GM23248 (cell line): Measurements from ENCODE around the gene NMRK1. TPM values are rescaled to one million over a fixed set of nuclear protein-coding genes. Genes with fewer than 3 reads are reported as not detected.

Experiments
- DNase-seq: peaks from one replicate; pipeline ENCODE4 v3.0.0-alpha.2; 2015
- H2AFZ ChIP-seq: fragments of 200-600 bp; sonication (generic); 2 replicates; pipeline ENCODE4 v1.6.1; 2016; ENCODE audit warnings: antibody characterized with exemption
- H3F3A ChIP-seq: fragments of 200-600 bp; sonication (generic); 2 replicates; pipeline ENCODE4 v1.6.1; 2016; ENCODE audit warnings: mild to moderate bottlenecking, antibody characterized with exemption, mixed run types; ENCODE audit not compliant: insufficient read depth
- H3K27ac ChIP-seq: fragments of 200-600 bp; sonication (generic); 2 replicates; pipeline ENCODE4 v1.5.1; 2016; ENCODE audit warnings: mild to moderate bottlenecking
- H3K27me3 ChIP-seq: fragments of 200-600 bp; sonication (generic); replicated peaks from 2 replicates; pipeline ENCODE4 v1.6.1; 2016; ENCODE audit warnings: mild to moderate bottlenecking; ENCODE audit not compliant: insufficient read depth
- H3K36me3 ChIP-seq: fragments of 200-600 bp; sonication (generic); 2 replicates; pipeline ENCODE4 v1.6.1; 2016; ENCODE audit warnings: low read depth, mild to moderate bottlenecking
- H3K4me1 ChIP-seq: fragments of 200-600 bp; sonication (generic); 2 replicates; pipeline ENCODE4 v1.6.1; 2016; ENCODE audit warnings: mild to moderate bottlenecking; ENCODE audit not compliant: insufficient read depth
- H3K4me2 ChIP-seq: fragments of 200-600 bp; sonication (generic); one replicate; pipeline ENCODE4 v1.6.1; 2016; ENCODE audit warnings: mild to moderate bottlenecking; ENCODE audit not compliant: unreplicated experiment
- H3K4me3 ChIP-seq: fragments of 200-600 bp; sonication (generic); 2 replicates; pipeline ENCODE4 v1.5.1; 2016; ENCODE audit warnings: mild to moderate bottlenecking
- H3K79me2 ChIP-seq: fragments of 200-600 bp; sonication (generic); 2 replicates; pipeline ENCODE4 v1.6.1; 2016; ENCODE audit warnings: mild to moderate bottlenecking; ENCODE audit not compliant: insufficient read depth
- H3K9ac ChIP-seq: fragments of 200-600 bp; sonication (generic); 2 replicates; pipeline ENCODE4 v1.6.1; 2016; ENCODE audit warnings: mild to moderate bottlenecking
- H3K9me2 ChIP-seq: fragments of 200-600 bp; sonication (generic); 2 replicates; pipeline ENCODE4 v1.6.1; 2016; ENCODE audit warnings: mixed run types, mild to moderate bottlenecking, moderate library complexity; ENCODE audit not compliant: insufficient read depth
- H3K9me3 ChIP-seq: fragments of 200-600 bp; sonication (generic); one replicate; pipeline ENCODE4 v1.6.1; 2017; ENCODE audit warnings: low read depth
- H4K20me1 ChIP-seq: fragments of 200-600 bp; sonication (generic); 2 replicates; pipeline ENCODE4 v1.6.0; 2016; ENCODE audit not compliant: insufficient read depth
- EZH2 ChIP-seq: fragments of 200-600 bp; sonication (generic); IDR thresholded peaks from 2 replicates; pipeline ENCODE4 v1.6.1; 2018; ENCODE audit warnings: antibody characterized with exemption, mild to moderate bottlenecking; ENCODE audit not compliant: insufficient read depth, poor library complexity, severe bottlenecking
- EZH2phosphoT487 ChIP-seq: fragments of 200-600 bp; sonication (generic); IDR thresholded peaks from 2 replicates; pipeline ENCODE4 v1.6.1; 2018; ENCODE audit warnings: antibody characterized with exemption, moderate library complexity, mild to moderate bottlenecking, low read depth; ENCODE audit not compliant: insufficient read depth
- WGBS, 2 experiments: methylation state at CpG; one replicate each; pipeline ENCODE4 v1.1.6; 2015 to 2017; ENCODE audit warnings: low lambda C conversion rate in 2 of 2, low coverage in 1 of 2; ENCODE audit errors: missing lambda C conversion rate in 2 of 2; 5-methylcytosine and 5-hydroxymethylcytosine counted together
- in situ Hi-C: fragments of 300-500 bp; cut with MboI; formaldehyde crosslinking; loops from 2 replicates; pipeline ENCODE4 v1.15.0; 2020
- polyA plus RNA-seq: library from polyadenylated mRNA; unstranded; fragments of >200 nt; fragmentation: Nextera tagmentation; extraction: Ambion mirVana; gene quantifications from 2 replicates; pipeline ENCODE4 v1.2.1, GENCODE V29; 2016
- total RNA-seq: library from RNA; depleted of rRNA; stranded (reverse); fragments of >200 nt; shearing (Covaris generic); gene quantifications from 2 replicates; pipeline ENCODE4 v1.2.3, GENCODE V29; 2014

The NMRK1 gene
- total and polyA plus RNA-seq, 2 experiments from 2014 or later, result 16.6 to 29.2 TPM

GRCh38 chr9:75131700-75132099, 43.7 kb upstream of the NMRK1 start:
- no peak overlapping the region for H3K4me2 ChIP-seq
- no peak overlapping the region for H3K4me3 ChIP-seq
- in situ Hi-C loops, result no loop called here
- H3K4me1 ChIP-seq, result no peaks in the 10 kb centered on the region
- DNase-seq, result no peak
- no peak overlapping the region for H2AFZ ChIP-seq
- no peaks in the 10 kb centered on the region for H3K9me3 ChIP-seq
- H3K27ac ChIP-seq, result no peak overlapping the region
- peaks cover 17% of the 10 kb centered on the region for H3K36me3 ChIP-seq
- no peak for TF ChIP-seq EZH2phosphoT487
- H4K20me1 ChIP-seq, result no peaks in the 10 kb centered on the region
- no peaks in the 10 kb centered on the region for H3K27me3 ChIP-seq
- no peaks in the 10 kb centered on the region for H3K79me2 ChIP-seq
- no peak overlapping the region for H3K9ac ChIP-seq
- H3K9me2 ChIP-seq, result no peaks in the 10 kb centered on the region
- 84 to 89% methylated on average over 3 of the region's 3 CpGs for WGBS, 2 experiments
- no peaks in the 10 kb centered on the region for H3F3A ChIP-seq

- Histone ChIP-seq H3K27ac (no peak overlapping the region), H3K4me3 (no peak overlapping the region), H4K20me1 (no peaks in the 10 kb centered on the region), H3K9ac (no peak overlapping the region), H3K4me1 (no peaks in the 10 kb centered on the region), H3K9me2 (no peaks in the 10 kb centered on the region), H3K4me2 (no peak overlapping the region), H2AFZ (no peak overlapping the region), H3F3A (no peaks in the 10 kb centered on the region), H3K9me3 (no peaks in the 10 kb centered on the region), H3K27me3 (no peaks in the 10 kb centered on the region), H3K36me3 (peaks cover 17% of the 10 kb centered on the region), H3K79me2 (0 out of 2 replicates have a peak, but pooled peaks cover 6% of the 10 kb centered on the region)
- in situ Hi-C loops, result no loop called here
- peak; percentile 5 for DNase-seq
- WGBS, 2 experiments, result 59 to 61% methylated on average over 5 of the region's 5 CpGs
- TF ChIP-seq EZH2 (no peak), EZH2phosphoT487 (no peak)
Observed at GRCh38 chr9:75130621-75131230, 42.8 kb upstream of the NMRK1 start.

- no peaks in the 10 kb centered on the region for H3F3A ChIP-seq
- H3K79me2 ChIP-seq, result peaks cover 12% of the 10 kb centered on the region
- H3K9me3 ChIP-seq, result no peaks in the 10 kb centered on the region
- H3K4me3 ChIP-seq, result no peak overlapping the region
- H3K4me2 ChIP-seq, result no peak overlapping the region
- peaks cover 17% of the 10 kb centered on the region for H3K36me3 ChIP-seq
- no peak overlapping the region for H2AFZ ChIP-seq
- no peaks in the 10 kb centered on the region for H3K27me3 ChIP-seq
- H3K9ac ChIP-seq, result no peak overlapping the region
- in situ Hi-C loops, result no loop called here
- TF ChIP-seq EZH2 (no peak), EZH2phosphoT487 (no peak)
- no peak overlapping the region for H3K27ac ChIP-seq
- 97 to 98% methylated on average over 5 of the region's 5 CpGs for WGBS, 2 experiments
- no peaks in the 10 kb centered on the region for H4K20me1 ChIP-seq
- no peak for DNase-seq
- no peaks in the 10 kb centered on the region for H3K9me2 ChIP-seq
- H3K4me1 ChIP-seq, result no peaks in the 10 kb centered on the region
Observed at GRCh38 chr9:75130172-75130571, 42.2 kb upstream of the NMRK1 start.

GRCh38 chr9:75128535-75128934, 40.6 kb upstream of the NMRK1 start:
- H3K9me2 ChIP-seq, result no peaks in the 10 kb centered on the region
- H3K79me2 ChIP-seq, result peaks cover 20% of the 10 kb centered on the region
- no peak overlapping the region for H3K9ac ChIP-seq
- H3K4me1 ChIP-seq, result no peaks in the 10 kb centered on the region
- H3K4me2 ChIP-seq, result no peak overlapping the region
- no peaks in the 10 kb centered on the region for H4K20me1 ChIP-seq
- peaks cover 8% of the 10 kb centered on the region for H3K36me3 ChIP-seq
- H3F3A ChIP-seq, result no peaks in the 10 kb centered on the region
- H3K4me3 ChIP-seq, result no peak overlapping the region
- DNase-seq, result no peak
- no peaks in the 10 kb centered on the region for H3K27me3 ChIP-seq
- WGBS, 2 experiments, result 94 to 98% methylated on average over 2 of the region's 2 CpGs
- no peaks in the 10 kb centered on the region for H3K9me3 ChIP-seq
- in situ Hi-C loops, result no loop called here
- TF ChIP-seq EZH2phosphoT487, result no peak
- TF ChIP-seq EZH2, result no peak
- no peak overlapping the region for H3K27ac ChIP-seq
- no peak overlapping the region for H2AFZ ChIP-seq

- DNase-seq, result no peak
- Histone ChIP-seq H3K9me2 (no peaks in the 10 kb centered on the region), H3K4me1 (no peaks in the 10 kb centered on the region), H2AFZ (no peak overlapping the region), H3K79me2 (peaks cover 44% of the 10 kb centered on the region), H3K4me2 (no peak overlapping the region), H3K36me3 (no peaks in the 10 kb centered on the region), H3K27ac (no peak overlapping the region), H3K9ac (no peak overlapping the region), H4K20me1 (no peaks in the 10 kb centered on the region), H3K4me3 (no peak overlapping the region), H3F3A (no peaks in the 10 kb centered on the region), H3K27me3 (no peaks in the 10 kb centered on the region), H3K9me3 (no peaks in the 10 kb centered on the region)
- TF ChIP-seq EZH2 (no peak), EZH2phosphoT487 (no peak)
- in situ Hi-C loops, result no loop called here
- WGBS, 2 experiments, result 90 to 91% methylated on average over 10 of the region's 10 CpGs
Observed at GRCh38 chr9:75123696-75124095, 35.7 kb upstream of the NMRK1 start.
